Kasumi-1 (cell line): Measurements from ENCODE around the gene ARPC5.
"Not testable (repeated sequence)": the region's sequence is repeated elsewhere in the genome, so short reads cannot be mapped to it uniquely, and the experiment has no call there.

ENCODE experiments used
- DNase-seq, 2 experiments: peaks; one replicate each; lab custom pipeline; 2025; lab: John Stamatoyannopoulos, UW

ARPC5 gene

GRCh38 chr1:183635606-183636333 lies at the start of gene ARPC5:
ARPC5 (minus strand) TSS chr1:183635783; CDS start chr1:183635659, 124 bp downstream.
- DNase-seq, result peak; percentile 97 to 98

- DNase-seq, result peak; percentile 80 to 88
Observed at GRCh38 chr1:183685112-183685713, 49.6 kb upstream of the ARPC5 start.

GRCh38 chr1:183679363-183679762 lies 43.8 kb upstream of the ARPC5 start:
- not testable (repeated sequence) for DNase-seq

- no peak for DNase-seq
Observed at GRCh38 chr1:183678819-183679218, 43.2 kb upstream of the ARPC5 start.

GRCh38 chr1:183676586-183677189 lies 41.1 kb upstream of the ARPC5 start:
- no peak for DNase-seq

- DNase-seq, result no peak
Observed at GRCh38 chr1:183675883-183676585, 40.5 kb upstream of the ARPC5 start.

- DNase-seq, result no peak
Observed at GRCh38 chr1:183675381-183675780, 39.8 kb upstream of the ARPC5 start.

GRCh38 chr1:183674886-183675285 lies 39.3 kb upstream of the ARPC5 start:
- DNase-seq, result no peak

- no peak for DNase-seq
Observed at GRCh38 chr1:183674339-183674738, 38.8 kb upstream of the ARPC5 start.

GRCh38 chr1:183673605-183674323 lies 38.2 kb upstream of the ARPC5 start:
- no peak for DNase-seq

GRCh38 chr1:183670169-183670568 lies 34.6 kb upstream of the ARPC5 start:
- no peak for DNase-seq

GRCh38 chr1:183656355-183656754 lies 20.8 kb upstream of the ARPC5 start:
- no peak for DNase-seq

- peak; percentile 81 to 91 for DNase-seq
Observed at GRCh38 chr1:183655562-183656075, 20.0 kb upstream of the ARPC5 start.

- DNase-seq, result no peak
Observed at GRCh38 chr1:183654706-183655105, 19.1 kb upstream of the ARPC5 start.

GRCh38 chr1:183653876-183654451 lies 18.4 kb upstream of the ARPC5 start:
- DNase-seq, result no peak

GRCh38 chr1:183653462-183653794 lies 17.8 kb upstream of the ARPC5 start:
- DNase-seq, result no peak

GRCh38 chr1:183652547-183653461 lies 17.2 kb upstream of the ARPC5 start, which contains the start of gene APOBEC4:
APOBEC4 (minus strand) TSS chr1:183653316; CDS start chr1:183648781, 4,535 bp downstream.
- no peak for DNase-seq

GRCh38 chr1:183652107-183652506 lies 16.5 kb upstream of the ARPC5 start:
- DNase-seq, result no peak

GRCh38 chr1:183651612-183652011 lies 16.0 kb upstream of the ARPC5 start:
- no peak for DNase-seq

GRCh38 chr1:183648042-183648441 lies 12.5 kb upstream of the ARPC5 start:
- no peak for DNase-seq
